Liver (tissue), 9 donors: ENCODE results near the gene AKAP13. TPM values are rescaled to one million over a fixed set of nuclear protein-coding genes. Genes with fewer than 3 reads are reported as not detected.

ENCODE experiments used
- DNase-seq: peaks from one replicate; pipeline ENCODE4 v3.0.0-alpha.2; 2017; ENCODE audit warnings: low spot score
- H3K27ac ChIP-seq, 2 donors: one replicate each; pipeline ENCODE4 v1.7.0; 2013; ENCODE audit warnings: inconsistent platforms in 2 of 2, low read length in 2 of 2, control low read depth in 1 of 2, low read depth in 1 of 2, mild to moderate bottlenecking in 1 of 2
- H3K27me3 ChIP-seq, 4 donors: one replicate each; pipeline versions ENCODE4 v1.6.1 to v1.7.0; 2013; ENCODE audit warnings: low read length in 3 of 4, inconsistent platforms in 1 of 4, mild to moderate bottlenecking in 1 of 4, moderate library complexity in 1 of 4; ENCODE audit not compliant: control insufficient read depth in 4 of 4, insufficient read depth in 4 of 4
- H3K36me3 ChIP-seq, 4 donors: one replicate each; pipeline versions ENCODE4 v1.6.1 to v1.7.0; 2013; ENCODE audit warnings: low read length in 3 of 4, mild to moderate bottlenecking in 3 of 4, low read depth in 1 of 4, moderate library complexity in 1 of 4; ENCODE audit not compliant: control insufficient read depth in 4 of 4, insufficient read depth in 3 of 4
- H3K4me1 ChIP-seq, 4 donors: one replicate each; pipeline versions ENCODE4 v1.6.1 to v1.7.0; 2013; ENCODE audit warnings: low read length in 3 of 4, mild to moderate bottlenecking in 3 of 4, moderate library complexity in 1 of 4; ENCODE audit not compliant: control insufficient read depth in 4 of 4, insufficient read depth in 4 of 4
- H3K4me3 ChIP-seq, 3 donors: one replicate each; pipeline versions ENCODE4 v1.6.1 to v1.7.0; 2013; ENCODE audit warnings: low read length in 3 of 3, control low read depth in 1 of 3, low read depth in 1 of 3, mild to moderate bottlenecking in 1 of 3
- H3K9ac ChIP-seq, 2 donors: one replicate each; pipeline ENCODE4 v1.7.0; 2013; ENCODE audit warnings: low read length in 2 of 2, mild to moderate bottlenecking in 2 of 2, moderate library complexity in 2 of 2, control low read depth in 1 of 2, low read depth in 1 of 2
- H3K9me3 ChIP-seq, 4 donors: one replicate each; pipeline versions ENCODE4 v1.6.1 to v1.7.0; 2013; ENCODE audit warnings: low read length in 3 of 4; ENCODE audit not compliant: control insufficient read depth in 4 of 4
- ATF3 ChIP-seq: IDR thresholded peaks from 2 replicates; pipeline ENCODE4 v1.6.1; 2016; ENCODE audit warnings: antibody characterized with exemption
- CTCF ChIP-seq: fragments of 150-350 bp; IDR thresholded peaks from 2 replicates; pipeline ENCODE4 v1.5.1; 2017; ENCODE audit warnings: improper control_type of control experiment, low read depth, low read length; ENCODE audit not compliant: missing input control
- FOXA1 ChIP-seq: IDR thresholded peaks from 2 replicates; pipeline ENCODE4 v1.6.1; 2016; ENCODE audit warnings: antibody characterized with exemption
- HNF4A ChIP-seq, 2 donors: conservative IDR thresholded peaks; 2 replicates each; pipeline ENCODE4 v1.6.1; 2016; ENCODE audit warnings: antibody characterized with exemption in 2 of 2, mild to moderate bottlenecking in 2 of 2
- HNF4G ChIP-seq: IDR thresholded peaks from 2 replicates; pipeline ENCODE4 v1.6.1; 2016; ENCODE audit warnings: antibody characterized with exemption
- JUND ChIP-seq, 2 donors: IDR thresholded peaks; 2 replicates each; pipeline ENCODE4 v1.6.1; 2016; ENCODE audit warnings: antibody characterized with exemption in 2 of 2
- NR2F2 ChIP-seq: IDR thresholded peaks from 2 replicates; pipeline ENCODE4 v1.6.1; 2016; ENCODE audit warnings: antibody characterized with exemption
- RAD21 ChIP-seq, 2 donors: IDR thresholded peaks; 2 replicates each; pipeline ENCODE4 v1.6.1; 2016; ENCODE audit warnings: antibody characterized with exemption in 2 of 2, mild to moderate bottlenecking in 2 of 2
- TAF1 ChIP-seq: conservative IDR thresholded peaks from 2 replicates; pipeline ENCODE4 v1.6.1; 2016; ENCODE audit warnings: antibody characterized with exemption, mild to moderate bottlenecking
- WGBS: extraction: QIAGEN DNeasy Blood & Tissue Kit; methylation state at CpG from one replicate; pipeline ENCODE4 v1.1.7; 2013; 5-methylcytosine and 5-hydroxymethylcytosine counted together
- polyA plus RNA-seq, 2 donors: library from polyadenylated mRNA; stranded (reverse) in 1 of 2; unstranded in 1 of 2; fragments of 200-250 nt in 1 of 2; fragments of >200 nt in 1 of 2; fragmentation: Nextera tagmentation in 1 of 2; extraction: Ambion mirVana in 1 of 2; gene quantifications; one replicate each; pipeline versions ENCODE4 v1.2.1 to v1.2.3, GENCODE V29; 2013 to 2015
- total RNA-seq, 2 donors: library from RNA; depleted of rRNA; stranded (reverse); fragments of >200 nt; gene quantifications; one replicate each; pipeline ENCODE4 v1.2.3, GENCODE V29; 2014
- TF ChIP-seq, protein P1 (sequence below): IDR thresholded peaks from 2 replicates; pipeline ENCODE4 v1.6.1; 2016; ENCODE audit warnings: antibody characterized with exemption, mild to moderate bottlenecking
- donor health status: healthy.
- donor health status: healthy.
- donor health status: healthy.
- donor health status: healthy.
- donor health status: healthy.

Gene AKAP13
- total and polyA plus RNA-seq, 4 donors: 18.6 to 92.3 (median 37.4) TPM

GRCh38 chr15:85621094-85621493, 240.7 kb downstream of the AKAP13 start:
- no peak overlapping the region for H3K9ac ChIP-seq

DNA sequence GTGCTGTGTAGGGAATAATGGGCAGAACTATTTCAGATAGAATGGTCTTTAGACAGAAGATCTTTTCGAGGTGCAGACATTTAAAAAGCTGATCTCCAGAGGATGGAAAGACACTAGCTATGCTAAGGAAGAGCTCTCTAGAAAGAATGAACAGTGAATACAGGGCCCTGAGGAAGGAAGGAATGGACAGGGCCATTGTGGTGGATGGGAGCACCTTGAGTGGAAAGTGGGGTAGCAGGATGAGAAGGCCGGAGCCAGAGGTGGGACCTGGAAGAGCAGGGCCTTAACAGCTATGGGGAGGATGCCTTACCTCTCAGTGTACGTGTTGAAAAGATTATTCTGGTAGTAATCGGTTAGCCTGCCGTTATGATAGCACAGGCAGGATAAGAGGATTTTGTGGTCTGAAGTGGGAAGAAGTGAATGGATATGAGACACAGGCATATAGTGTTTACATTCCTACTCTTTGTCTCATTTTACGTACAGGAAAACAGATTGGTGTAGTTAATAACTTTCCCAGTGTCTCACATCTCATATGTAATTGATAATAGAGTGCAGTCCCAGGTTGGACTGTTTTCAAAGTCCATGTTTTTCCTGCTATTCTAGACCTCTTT, 241.9 kb downstream of the AKAP13 start:
- Histone ChIP-seq H3K4me3 (no peak overlapping the region), H3K36me3 (peaks cover 0 to 7% (median 0%) of the 10 kb centered on the region in 4 donors), H3K9me3 (no peaks in the 10 kb centered on the region), H3K27ac (no peak overlapping the region), H3K27me3 (no peaks in the 10 kb centered on the region), H3K9ac (no peak overlapping the region), H3K4me1 (peaks cover 2 to 14% (median 5%) of the 10 kb centered on the region in 4 donors)
- no peak for DNase-seq
- WGBS: 85% methylated on average over 6 of the region's 6 CpGs
- TF ChIP-seq JUND (IDR thresholded peaks at IDR 0.05) (no peak), ATF3 (no peak), NR2F2 (no peak), CTCF (no peak)

More at GRCh38 chr15:85621094-85621493, 240.7 kb downstream of the AKAP13 start:
- TF ChIP-seq FOXA1 (no peak), ATF3 (no peak), CTCF (no peak), TAF1 (no peak), HNF4A (conservative IDR thresholded peaks at IDR 0.05) (no peak), HNF4G (no peak), RAD21 (IDR thresholded peaks at IDR 0.05) (no peak)
- TF ChIP-seq, protein P1, sequence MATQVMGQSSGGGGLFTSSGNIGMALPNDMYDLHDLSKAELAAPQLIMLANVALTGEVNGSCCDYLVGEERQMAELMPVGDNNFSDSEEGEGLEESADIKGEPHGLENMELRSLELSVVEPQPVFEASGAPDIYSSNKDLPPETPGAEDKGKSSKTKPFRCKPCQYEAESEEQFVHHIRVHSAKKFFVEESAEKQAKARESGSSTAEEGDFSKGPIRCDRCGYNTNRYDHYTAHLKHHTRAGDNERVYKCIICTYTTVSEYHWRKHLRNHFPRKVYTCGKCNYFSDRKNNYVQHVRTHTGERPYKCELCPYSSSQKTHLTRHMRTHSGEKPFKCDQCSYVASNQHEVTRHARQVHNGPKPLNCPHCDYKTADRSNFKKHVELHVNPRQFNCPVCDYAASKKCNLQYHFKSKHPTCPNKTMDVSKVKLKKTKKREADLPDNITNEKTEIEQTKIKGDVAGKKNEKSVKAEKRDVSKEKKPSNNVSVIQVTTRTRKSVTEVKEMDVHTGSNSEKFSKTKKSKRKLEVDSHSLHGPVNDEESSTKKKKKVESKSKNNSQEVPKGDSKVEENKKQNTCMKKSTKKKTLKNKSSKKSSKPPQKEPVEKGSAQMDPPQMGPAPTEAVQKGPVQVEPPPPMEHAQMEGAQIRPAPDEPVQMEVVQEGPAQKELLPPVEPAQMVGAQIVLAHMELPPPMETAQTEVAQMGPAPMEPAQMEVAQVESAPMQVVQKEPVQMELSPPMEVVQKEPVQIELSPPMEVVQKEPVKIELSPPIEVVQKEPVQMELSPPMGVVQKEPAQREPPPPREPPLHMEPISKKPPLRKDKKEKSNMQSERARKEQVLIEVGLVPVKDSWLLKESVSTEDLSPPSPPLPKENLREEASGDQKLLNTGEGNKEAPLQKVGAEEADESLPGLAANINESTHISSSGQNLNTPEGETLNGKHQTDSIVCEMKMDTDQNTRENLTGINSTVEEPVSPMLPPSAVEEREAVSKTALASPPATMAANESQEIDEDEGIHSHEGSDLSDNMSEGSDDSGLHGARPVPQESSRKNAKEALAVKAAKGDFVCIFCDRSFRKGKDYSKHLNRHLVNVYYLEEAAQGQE: no peak
- H3K9me3 ChIP-seq: no peaks in the 10 kb centered on the region
- DNase-seq: no peak
- H3K27ac ChIP-seq: peak overlapping the region; percentile 47 to 56
- peaks cover 2 to 14% (median 7%) of the 10 kb centered on the region in 4 donors for H3K4me1 ChIP-seq
- WGBS: 86% methylated on average over 4 of the region's 4 CpGs
- H3K27me3 ChIP-seq: no peaks in the 10 kb centered on the region
- H3K4me3 ChIP-seq: no peak overlapping the region
- peaks cover 0 to 2% (median 0%) of the 10 kb centered on the region in 4 donors for H3K36me3 ChIP-seq
